NB4 (cell line): ENCODE measurements around the gene MINDY4.

Source experiments
- CTCF ChIP-seq: IDR thresholded peaks from one replicate; pipeline ENCODE4 v1.5.1; 2012; ENCODE audit warnings: low read depth, low read length
- MYC ChIP-seq: IDR thresholded peaks from 2 replicates; pipeline ENCODE4 v1.6.1; 2011; ENCODE audit warnings: low read depth, low read length
- POLR2A ChIP-seq: IDR thresholded peaks from 2 replicates; pipeline ENCODE4 v1.6.1; 2011; ENCODE audit warnings: mild to moderate bottlenecking; ENCODE audit not compliant: insufficient read length; ENCODE audit errors: extremely low read depth
- TF ChIP-seq, protein P1 (sequence below): IDR thresholded peaks from 2 replicates; pipeline ENCODE4 v1.6.1; 2011; ENCODE audit warnings: low read depth, low read length

DNA sequence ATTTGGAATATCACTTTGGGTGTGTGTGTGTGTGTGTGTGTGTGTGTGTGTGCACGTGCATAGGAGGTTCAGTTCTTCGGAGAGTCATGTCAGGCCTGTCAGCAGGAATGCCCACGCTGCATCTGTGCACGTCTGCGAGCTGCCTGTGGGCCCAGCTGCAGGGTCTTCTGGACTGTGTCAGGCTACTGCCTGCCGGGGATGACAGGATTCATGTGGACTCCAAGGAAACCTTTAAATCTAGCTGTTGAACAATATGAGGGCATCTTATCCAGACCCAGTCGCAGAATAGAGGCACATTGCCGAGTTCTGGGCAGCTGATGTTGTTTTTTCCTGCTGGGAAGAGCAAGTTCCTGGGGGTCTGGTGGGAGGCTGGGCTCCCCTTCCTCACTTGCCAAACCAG, 159.4 kb downstream of the MINDY4 start:
- TF ChIP-seq CTCF: no peak
- TF ChIP-seq POLR2A: no peak
- TF ChIP-seq MYC: no peak
- TF ChIP-seq, protein P1, sequence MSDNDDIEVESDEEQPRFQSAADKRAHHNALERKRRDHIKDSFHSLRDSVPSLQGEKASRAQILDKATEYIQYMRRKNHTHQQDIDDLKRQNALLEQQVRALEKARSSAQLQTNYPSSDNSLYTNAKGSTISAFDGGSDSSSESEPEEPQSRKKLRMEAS: no peak
